HepG2 (cell line): Measurements from ENCODE around the gene FIZ1. TPM values are rescaled to one million over a fixed set of nuclear protein-coding genes. Genes with fewer than 3 reads are reported as not detected.

Experiments used
- BRD4 ChIP-seq: sonication (generic); formaldehyde crosslinking; IDR thresholded peaks from 2 replicates; pipeline ENCODE4 v1.4.0; 2020; ENCODE audit warnings: missing genetic modification reagents
- CBFB ChIP-seq: sonication (generic); formaldehyde crosslinking; IDR thresholded peaks from 2 replicates; pipeline ENCODE4 v1.4.0; 2020; ENCODE audit warnings: missing genetic modification reagents
- CCDC6 ChIP-seq: sonication (generic); formaldehyde crosslinking; IDR thresholded peaks from 2 replicates; pipeline ENCODE4 v1.8.1; 2022; ENCODE audit warnings: mild to moderate bottlenecking, missing genetic modification reagents, moderate library complexity
- ETV5 ChIP-seq: IDR thresholded peaks from 2 replicates; pipeline ENCODE4 v1.6.1; 2018; ENCODE audit warnings: missing biosample characterization, missing genetic modification reagents, inconsistent platforms, borderline replicate concordance
- EZH2 ChIP-seq: conservative IDR thresholded peaks from 2 replicates; pipeline ENCODE4 v1.6.1; 2012; ENCODE audit warnings: mild to moderate bottlenecking, low read depth, low read length, moderate library complexity
- GTF3A ChIP-seq: sonication (generic); formaldehyde crosslinking; conservative IDR thresholded peaks from 2 replicates; pipeline ENCODE4 v1.4.0; 2020; ENCODE audit warnings: mild to moderate bottlenecking, missing genetic modification reagents
- HOXA5 ChIP-seq: sonication (generic); formaldehyde crosslinking; IDR thresholded peaks from 2 replicates; pipeline ENCODE4 v1.4.0; 2020; ENCODE audit warnings: missing genetic modification reagents
- KAT7 ChIP-seq: IDR thresholded peaks from 2 replicates; pipeline ENCODE4 v1.6.1; 2018; ENCODE audit warnings: borderline replicate concordance, missing compliant biosample characterization
- KAT8 ChIP-seq: IDR thresholded peaks from 2 replicates; pipeline ENCODE4 v1.6.1; 2016; ENCODE audit warnings: missing genetic modification reagents, missing compliant biosample characterization
- KLF11 ChIP-seq: IDR thresholded peaks from 2 replicates; pipeline ENCODE4 v1.6.1; 2016; ENCODE audit warnings: missing compliant biosample characterization
- KLF9 ChIP-seq: IDR thresholded peaks from 2 replicates; pipeline ENCODE4 v1.6.1; 2016; ENCODE audit warnings: low read depth
- MLLT10 ChIP-seq: sonication (generic); formaldehyde crosslinking; IDR thresholded peaks from 2 replicates; pipeline ENCODE4 v1.4.0; 2020; ENCODE audit warnings: missing genetic modification reagents
- POGZ ChIP-seq: sonication (generic); formaldehyde crosslinking; IDR thresholded peaks from 2 replicates; pipeline ENCODE4 v1.4.0; 2020; ENCODE audit warnings: mild to moderate bottlenecking, missing genetic modification reagents
- TFDP1 ChIP-seq: IDR thresholded peaks from 2 replicates; pipeline ENCODE4 v1.6.1; 2016; ENCODE audit warnings: missing compliant biosample characterization, missing genetic modification reagents, borderline replicate concordance
- ZBTB33 ChIP-seq: sonication (generic); formaldehyde crosslinking; IDR thresholded peaks from 2 replicates; pipeline ENCODE4 v1.4.0; 2020; ENCODE audit warnings: missing genetic modification reagents
- ZBTB37 ChIP-seq: sonication (generic); formaldehyde crosslinking; IDR thresholded peaks from 2 replicates; pipeline ENCODE4 v1.4.0; 2020; ENCODE audit warnings: mild to moderate bottlenecking, missing genetic modification reagents
- ZBTB7B ChIP-seq: sonication (generic); formaldehyde crosslinking; IDR thresholded peaks from 2 replicates; pipeline ENCODE4 v1.4.0; 2020; ENCODE audit warnings: missing genetic modification reagents
- ZNF501 ChIP-seq: sonication (generic); formaldehyde crosslinking; IDR thresholded peaks from 2 replicates; pipeline ENCODE4 v1.5.1; 2020; ENCODE audit warnings: mild to moderate bottlenecking, moderate library complexity, missing genetic modification reagents
- ZNF83 ChIP-seq: sonication (generic); formaldehyde crosslinking; IDR thresholded peaks from 2 replicates; pipeline ENCODE4 v1.4.0; 2020; ENCODE audit warnings: missing genetic modification reagents, mild to moderate bottlenecking, borderline replicate concordance
- ZNF883 ChIP-seq: sonication (generic); formaldehyde crosslinking; IDR thresholded peaks from 2 replicates; pipeline ENCODE4 v1.5.1; 2020; ENCODE audit warnings: mild to moderate bottlenecking, missing genetic modification reagents; ENCODE audit errors: not compliant biosample characterization
- ZSCAN20 ChIP-seq: sonication (generic); formaldehyde crosslinking; IDR thresholded peaks from 2 replicates; pipeline ENCODE4 v1.4.0; 2020; ENCODE audit warnings: missing genetic modification reagents, mild to moderate bottlenecking, borderline replicate concordance
- polyA plus RNA-seq, 8 experiments: library from polyadenylated mRNA; depleted of rRNA in 3 of 8; stranded (reverse) in 7 of 8; unstranded in 1 of 8; fragments of >200 nt; fragmentation: Illumina TruSeq in 4 of 8; extraction: Trizol in 4 of 8; gene quantifications; 2 replicates each; pipeline versions ENCODE4 v1.2.1 to v1.2.3, GENCODE V29; 2011 to 2016; ENCODE audit warnings: low read depth in 4 of 8, missing spikeins in 1 of 8, mixed read lengths in 1 of 8; ENCODE audit not compliant: insufficient read depth in 1 of 8
- total RNA-seq, 5 experiments: library from RNA; depleted of rRNA; stranded (reverse); fragments of >200 nt; fragmentation: Illumina TruSeq; extraction: Trizol; gene quantifications; 2 replicates each; pipeline ENCODE4 v1.2.3, GENCODE V29; 2016; ENCODE audit warnings: low read depth in 1 of 5
- TF ChIP-seq, protein P1 (sequence below): sonication (generic); formaldehyde crosslinking; IDR thresholded peaks from 2 replicates; pipeline ENCODE4 v1.4.0; 2020; ENCODE audit warnings: missing genetic modification reagents

Gene FIZ1
- total and polyA plus RNA-seq, 2 of the 13 experiments (the other 11 are each of a cell fraction or from before 2014, with no cell fraction given): 3.6 to 5.9 TPM

GRCh38 chr19:55647732-55648584 is 48.6 kb upstream of the FIZ1 start, which contains the start of gene CCDC106 (continued):
- no peak for TF ChIP-seq ZBTB33 (CRISPR knock-in tag)
- no peak for TF ChIP-seq KLF9 (CRISPR knock-in tag)
- TF ChIP-seq BRD4: peak; percentile 26; the same call in 1 of the 2 replicates
- TF ChIP-seq KAT8 (CRISPR knock-in tag): 0 out of 2 replicates have a peak, but pooled peaks have one; percentile 54
- no peak for TF ChIP-seq CBFB (CRISPR knock-in tag)
- TF ChIP-seq ZBTB37: no peak
- TF ChIP-seq ZSCAN20 (CRISPR knock-in tag): 0 out of 2 replicates have a peak, but pooled peaks have one; percentile 30
- TF ChIP-seq GTF3A (CRISPR knock-in tag): no peak
- no peak for TF ChIP-seq ZNF501 (CRISPR knock-in tag)
- no peak for TF ChIP-seq ZNF883
- TF ChIP-seq ZBTB7B: peak; percentile 42; the same call in 1 of the 2 replicates
- TF ChIP-seq POGZ (CRISPR knock-in tag): no peak; the same call in 1 of the 2 replicates
- no peak for TF ChIP-seq MLLT10 (CRISPR knock-in tag)
- no peak for TF ChIP-seq ETV5
- 0 out of 2 replicates have a peak, but pooled peaks have one; percentile 58 for TF ChIP-seq KLF11 (CRISPR knock-in tag)
- no peak for TF ChIP-seq CCDC6 (CRISPR knock-in tag)
- peak; percentile 70; the same call in 1 of the 2 replicates for TF ChIP-seq HOXA5 (CRISPR knock-in tag)
- TF ChIP-seq, protein P1, sequence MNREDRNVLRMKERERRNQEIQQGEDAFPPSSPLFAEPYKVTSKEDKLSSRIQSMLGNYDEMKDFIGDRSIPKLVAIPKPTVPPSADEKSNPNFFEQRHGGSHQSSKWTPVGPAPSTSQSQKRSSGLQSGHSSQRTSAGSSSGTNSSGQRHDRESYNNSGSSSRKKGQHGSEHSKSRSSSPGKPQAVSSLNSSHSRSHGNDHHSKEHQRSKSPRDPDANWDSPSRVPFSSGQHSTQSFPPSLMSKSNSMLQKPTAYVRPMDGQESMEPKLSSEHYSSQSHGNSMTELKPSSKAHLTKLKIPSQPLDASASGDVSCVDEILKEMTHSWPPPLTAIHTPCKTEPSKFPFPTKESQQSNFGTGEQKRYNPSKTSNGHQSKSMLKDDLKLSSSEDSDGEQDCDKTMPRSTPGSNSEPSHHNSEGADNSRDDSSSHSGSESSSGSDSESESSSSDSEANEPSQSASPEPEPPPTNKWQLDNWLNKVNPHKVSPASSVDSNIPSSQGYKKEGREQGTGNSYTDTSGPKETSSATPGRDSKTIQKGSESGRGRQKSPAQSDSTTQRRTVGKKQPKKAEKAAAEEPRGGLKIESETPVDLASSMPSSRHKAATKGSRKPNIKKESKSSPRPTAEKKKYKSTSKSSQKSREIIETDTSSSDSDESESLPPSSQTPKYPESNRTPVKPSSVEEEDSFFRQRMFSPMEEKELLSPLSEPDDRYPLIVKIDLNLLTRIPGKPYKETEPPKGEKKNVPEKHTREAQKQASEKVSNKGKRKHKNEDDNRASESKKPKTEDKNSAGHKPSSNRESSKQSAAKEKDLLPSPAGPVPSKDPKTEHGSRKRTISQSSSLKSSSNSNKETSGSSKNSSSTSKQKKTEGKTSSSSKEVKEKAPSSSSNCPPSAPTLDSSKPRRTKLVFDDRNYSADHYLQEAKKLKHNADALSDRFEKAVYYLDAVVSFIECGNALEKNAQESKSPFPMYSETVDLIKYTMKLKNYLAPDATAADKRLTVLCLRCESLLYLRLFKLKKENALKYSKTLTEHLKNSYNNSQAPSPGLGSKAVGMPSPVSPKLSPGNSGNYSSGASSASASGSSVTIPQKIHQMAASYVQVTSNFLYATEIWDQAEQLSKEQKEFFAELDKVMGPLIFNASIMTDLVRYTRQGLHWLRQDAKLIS (CRISPR knock-in tag): no peak
- TF ChIP-seq TFDP1 (CRISPR knock-in tag): 0 out of 2 replicates have a peak, but pooled peaks have one; percentile 34
- 0 out of 2 replicates have a peak, but pooled peaks have one; percentile 33 for TF ChIP-seq ZNF83
- peak; percentile 79; the same call in 1 of the 2 replicates for TF ChIP-seq KAT7 (CRISPR knock-in tag)
- peak; percentile 60; the same call in 1 of the 2 replicates for TF ChIP-seq EZH2
